Tibial nerve (tissue), 4 donors: ENCODE data around the gene SLC25A11. TPM values are rescaled to one million over a fixed set of nuclear protein-coding genes. Genes with fewer than 3 reads are reported as not detected.

Experiments
- DNase-seq, 2 donors: peaks; one replicate each; pipeline ENCODE4 v3.0.0-alpha.2; 2019; ENCODE audit warnings: low spot score in 2 of 2
- H3K27ac ChIP-seq, 4 donors: fragments of 200-600 bp; sonication (generic) in 3 of 4; one replicate each; pipeline ENCODE4 v1.5.1; 2017 to 2019; ENCODE audit warnings: mild to moderate bottlenecking in 1 of 4
- H3K27me3 ChIP-seq, 2 donors: fragments of 200-600 bp; sonication (generic) in 1 of 2; one replicate each; pipeline versions ENCODE4 v1.5.1 to v1.6.0; 2017 to 2019
- H3K36me3 ChIP-seq, 3 donors: fragments of 200-600 bp; sonication (generic); one replicate each; pipeline ENCODE4 v1.5.1; 2018 to 2019
- H3K4me1 ChIP-seq, 4 donors: fragments of 200-600 bp; sonication (generic) in 3 of 4; one replicate each; pipeline ENCODE4 v1.5.1; 2017 to 2019
- H3K4me3 ChIP-seq, 4 donors: fragments of 200-600 bp; sonication (generic) in 3 of 4; one replicate each; pipeline ENCODE4 v1.5.1; 2017 to 2019; ENCODE audit warnings: mild to moderate bottlenecking in 1 of 4, moderate library complexity in 1 of 4
- H3K9me3 ChIP-seq, 4 donors: fragments of 200-600 bp; sonication (generic) in 3 of 4; one replicate each; pipeline ENCODE4 v1.5.1; 2017 to 2019
- CTCF ChIP-seq, 5 experiments: fragments of 200-600 bp in 3 of 5; fragments of 450-650 bp in 2 of 5; sonication (generic) in 3 of 5; IDR thresholded peaks; one replicate each; pipeline ENCODE4 v1.5.1; 2016 to 2019; ENCODE audit warnings: antibody characterized with exemption in 5 of 5, mild to moderate bottlenecking in 3 of 5, moderate library complexity in 2 of 5
- EP300 ChIP-seq, 2 donors: sonication (generic); formaldehyde crosslinking; IDR thresholded peaks; one replicate each; pipeline ENCODE4 v1.6.1; 2017; ENCODE audit warnings: antibody characterized with exemption in 2 of 2, mild to moderate bottlenecking in 1 of 2
- POLR2A ChIP-seq, 2 donors: fragments of 450-650 bp; IDR thresholded peaks; one replicate each; pipeline ENCODE4 v1.6.1; 2017; ENCODE audit warnings: antibody characterized with exemption in 2 of 2, mild to moderate bottlenecking in 2 of 2, moderate library complexity in 2 of 2
- WGBS, 2 donors: methylation state at CpG; one replicate each; pipeline ENCODE4 v1.1.5; 2018; 5-methylcytosine and 5-hydroxymethylcytosine counted together
- total RNA-seq, 4 donors: library from RNA; depleted of rRNA; stranded (reverse); fragments of >200 nt; gene quantifications; one replicate each; pipeline ENCODE4 v1.1.0, GENCODE V29; 2016

Gene SLC25A11
- total RNA-seq, 4 donors from 2014 or later: 30.3 to 42.8 (median 32.3) TPM

- Histone ChIP-seq H3K4me3 (no peak overlapping the region), H3K36me3 (peaks cover 4 to 82% (median 19%) of the 10 kb centered on the region in 3 donors), H3K27ac (peak overlapping the region in 2 of 4 donors; percentile 36 to 48), H3K27me3 (no peaks in the 10 kb centered on the region), H3K9me3 (no peaks in the 10 kb centered on the region), H3K4me1 (peaks cover 0 to 30% (median 14%) of the 10 kb centered on the region in 4 donors)
- TF ChIP-seq EP300 (IDR thresholded peaks at IDR 0.05): no peak
- TF ChIP-seq CTCF (IDR thresholded peaks at IDR 0.05): no peak
- TF ChIP-seq POLR2A (IDR thresholded peaks at IDR 0.05): no peak
- DNase-seq: no peak
- 72 to 77% methylated on average over 11 to 12 of the region's 12 CpGs for WGBS, 2 donors
Measured at GRCh38 chr17:4972752-4973151, 32.9 kb upstream of the SLC25A11 start.

- Histone ChIP-seq H3K9me3 (no peaks in the 10 kb centered on the region), H3K36me3 (peaks cover 4 to 78% (median 19%) of the 10 kb centered on the region in 3 donors), H3K27ac (peak overlapping the region in 2 of 4 donors; percentile 36 to 48), H3K4me3 (no peak overlapping the region), H3K27me3 (no peaks in the 10 kb centered on the region), H3K4me1 (peaks cover 0 to 30% (median 14%) of the 10 kb centered on the region in 4 donors)
- no peak for DNase-seq
- 89 to 92% methylated on average over 12 of the region's 12 CpGs for WGBS, 2 donors
- TF ChIP-seq EP300 (IDR thresholded peaks at IDR 0.05): no peak
- TF ChIP-seq POLR2A (IDR thresholded peaks at IDR 0.05): no peak
- TF ChIP-seq CTCF (IDR thresholded peaks at IDR 0.05): no peak
Measured at GRCh38 chr17:4972322-4972721, 32.5 kb upstream of the SLC25A11 start.

GRCh38 chr17:4971826-4972225 is 32.0 kb upstream of the SLC25A11 start:
- Histone ChIP-seq H3K4me1 (peaks cover 0 to 30% (median 14%) of the 10 kb centered on the region in 4 donors), H3K36me3 (peaks cover 4 to 73% (median 19%) of the 10 kb centered on the region in 3 donors), H3K9me3 (no peaks in the 10 kb centered on the region), H3K27me3 (no peaks in the 10 kb centered on the region), H3K4me3 (no peak overlapping the region), H3K27ac (peak overlapping the region in 1 of 4 donors; percentile 48)
- no peak for DNase-seq
- 85 to 86% methylated on average over 6 of the region's 6 CpGs for WGBS, 2 donors
- TF ChIP-seq CTCF (IDR thresholded peaks at IDR 0.05) (no peak), EP300 (IDR thresholded peaks at IDR 0.05) (no peak), POLR2A (IDR thresholded peaks at IDR 0.05) (no peak)

- H3K27ac ChIP-seq: peak overlapping the region in 3 of 4 donors; percentile 74 to 95 (median 94)
- peaks cover 0 to 42% (median 22%) of the 10 kb centered on the region in 4 donors for H3K4me1 ChIP-seq
- H3K9me3 ChIP-seq: no peaks in the 10 kb centered on the region
- H3K36me3 ChIP-seq: peaks cover 4 to 57% (median 19%) of the 10 kb centered on the region in 3 donors
- H3K27me3 ChIP-seq: no peaks in the 10 kb centered on the region
- no peak for TF ChIP-seq CTCF (IDR thresholded peaks at IDR 0.05)
- no peak for TF ChIP-seq POLR2A (IDR thresholded peaks at IDR 0.05)
- no peak for TF ChIP-seq EP300 (IDR thresholded peaks at IDR 0.05)
- no peak overlapping the region for H3K4me3 ChIP-seq
- DNase-seq: no peak
- WGBS, 2 donors: 84 to 95% methylated on average over 8 of the region's 8 CpGs
Measured at GRCh38 chr17:4970273-4970672, 30.4 kb upstream of the SLC25A11 start.

GRCh38 chr17:4969551-4970173 is 29.8 kb upstream of the SLC25A11 start:
- no peak for TF ChIP-seq EP300 (IDR thresholded peaks at IDR 0.05)
- no peak for TF ChIP-seq CTCF (IDR thresholded peaks at IDR 0.05)
- TF ChIP-seq POLR2A (IDR thresholded peaks at IDR 0.05): no peak
- Histone ChIP-seq H3K4me1 (peaks cover 0 to 44% (median 22%) of the 10 kb centered on the region in 4 donors), H3K36me3 (peaks cover 4 to 53% (median 19%) of the 10 kb centered on the region in 3 donors), H3K27me3 (no peaks in the 10 kb centered on the region), H3K9me3 (no peaks in the 10 kb centered on the region), H3K4me3 (peak overlapping the region in 1 of 4 donors; percentile 76), H3K27ac (peak overlapping the region; percentile 74 to 95 (median 92))
- 56 to 65% methylated on average over 16 of the region's 16 CpGs for WGBS, 2 donors
- DNase-seq: no peak
